NCI-H345 treated with DMSO at 0.1 percent for 48 hours (cell line): ENCODE measurements around the gene PCBP3.
"Not testable (repeated sequence)": the region's sequence is repeated elsewhere in the genome, so short reads cannot be mapped to it uniquely, and the experiment has no call there.

Source experiments
- DNase-seq: peaks from one replicate; lab custom pipeline; 2025; ENCODE audit not compliant: unreplicated experiment; lab: John Stamatoyannopoulos, UW

Gene PCBP3

GRCh38 chr21:45613396-45613795 is 30.1 kb upstream of the PCBP3 start:
- DNase-seq, result no peak

GRCh38 chr21:45613881-45614280 is 29.6 kb upstream of the PCBP3 start:
- DNase-seq, result no peak

GRCh38 chr21:45615145-45615711 is 28.3 kb upstream of the PCBP3 start:
- no peak for DNase-seq

- DNase-seq, result no peak
Measured at GRCh38 chr21:45617021-45617921, 26.3 kb upstream of the PCBP3 start.

- no peak for DNase-seq
Measured at GRCh38 chr21:45618287-45618686, 25.2 kb upstream of the PCBP3 start.

- DNase-seq, result no peak
Measured at GRCh38 chr21:45618846-45619485, 24.6 kb upstream of the PCBP3 start.

GRCh38 chr21:45620201-45620923 is 23.2 kb upstream of the PCBP3 start:
- DNase-seq, result no peak

- DNase-seq, result not testable (repeated sequence)
Measured at GRCh38 chr21:45621435-45622331, 21.8 kb upstream of the PCBP3 start.

GRCh38 chr21:45622416-45623097 is 21.0 kb upstream of the PCBP3 start:
- DNase-seq, result no peak

GRCh38 chr21:45623436-45623835 is 20.1 kb upstream of the PCBP3 start:
- no peak for DNase-seq

- not testable (repeated sequence) for DNase-seq
Measured at GRCh38 chr21:45626127-45626526, 17.4 kb upstream of the PCBP3 start.

GRCh38 chr21:45629046-45629981 is 14.2 kb upstream of the PCBP3 start:
- DNase-seq, result no peak

- DNase-seq, result no peak
Measured at GRCh38 chr21:45630066-45630694, 13.3 kb upstream of the PCBP3 start.

GRCh38 chr21:45630876-45631275 is 12.6 kb upstream of the PCBP3 start:
- DNase-seq, result no peak

GRCh38 chr21:45631540-45631939 is 12.0 kb upstream of the PCBP3 start:
- DNase-seq, result no peak

GRCh38 chr21:45632160-45632559 is 11.4 kb upstream of the PCBP3 start:
- no peak for DNase-seq

- no peak for DNase-seq
Measured at GRCh38 chr21:45632637-45633251, 10.8 kb upstream of the PCBP3 start.
